Inflammatory macrophage treated with lipopolysaccharide for 1 hour (primary cell): Measurements from ENCODE around the gene CYP2D6.
"Not testable (repeated sequence)": the region's sequence is repeated elsewhere in the genome, so short reads cannot be mapped to it uniquely, and the experiment has no call there.

Experiments used
- DNase-seq, 2 donors: peaks; one replicate each; pipeline ENCODE4 v3.0.0-alpha.2; 2020 to 2022

The CYP2D6 gene

GRCh38 chr22:42156598-42156997, 26.0 kb upstream of the CYP2D6 start:
- DNase-seq: no peak

- no peak for DNase-seq
These were observed 25.5 kb upstream of the CYP2D6 start for GRCh38 chr22:42156121-42156520.

- no peak for DNase-seq
These were observed 24.5 kb upstream of the CYP2D6 start for GRCh38 chr22:42155053-42155543.

- DNase-seq: peak; percentile 81 to 95
These were observed 23.9 kb upstream of the CYP2D6 start for GRCh38 chr22:42154293-42155052.

GRCh38 chr22:42152661-42153270, 22.2 kb upstream of the CYP2D6 start:
- no peak for DNase-seq

GRCh38 chr22:42151924-42152635, 21.5 kb upstream of the CYP2D6 start:
- DNase-seq: no peak

- no peak for DNase-seq
These were observed 20.3 kb upstream of the CYP2D6 start for GRCh38 chr22:42150727-42151590.

GRCh38 chr22:42149798-42150197, 19.2 kb upstream of the CYP2D6 start:
- DNase-seq: not testable (repeated sequence)

- DNase-seq: peak in 1 of 2 donors; percentile 25
These were observed 14.6 kb upstream of the CYP2D6 start for GRCh38 chr22:42145175-42145574.

GRCh38 chr22:42143859-42144822, 13.5 kb upstream of the CYP2D6 start:
- DNase-seq: not testable (repeated sequence)

GRCh38 chr22:42142771-42143461, 12.3 kb upstream of the CYP2D6 start:
- DNase-seq: no peak

- not testable (repeated sequence) for DNase-seq
These were observed 10.9 kb upstream of the CYP2D6 start for GRCh38 chr22:42141307-42142057.

GRCh38 chr22:42140153-42140552, 9.5 kb upstream of the CYP2D6 start:
- not testable (repeated sequence) for DNase-seq

GRCh38 chr22:42139508-42139907, 8.9 kb upstream of the CYP2D6 start:
- DNase-seq: not testable (repeated sequence)

GRCh38 chr22:42138972-42139371, 8.4 kb upstream of the CYP2D6 start:
- no peak for DNase-seq

GRCh38 chr22:42138122-42138770, 7.6 kb upstream of the CYP2D6 start:
- DNase-seq: no peak

GRCh38 chr22:42135688-42136087, 5.1 kb upstream of the CYP2D6 start:
- DNase-seq: not testable (repeated sequence)

GRCh38 chr22:42134100-42135020, 3.8 kb upstream of the CYP2D6 start:
- DNase-seq: no peak
